ENCODE measurements around the gene C1S. TPM values are rescaled to one million over a fixed set of nuclear protein-coding genes. Genes with fewer than 3 reads are reported as not detected.

Gene C1S
- total RNA-seq, 2 experiments from 2014 or later = 3.8 to 4.6 TPM

- Mint-ChIP-seq H3K4me1 (ENCODE audit: low read depth) (no peaks in the 10 kb centered on the region), H3K9me3 (no peaks in the 10 kb centered on the region), H3K36me3 (ENCODE audit: low read depth) (no peaks in the 10 kb centered on the region), H3K27ac (no peak overlapping the region), H3K27me3 (peaks cover 34% of the 10 kb centered on the region), H3K4me3 (no peak overlapping the region)
- POLR2A ChIA-PET = no interaction called here
- CTCF ChIA-PET = no interaction called here
- no peaks in the 10 kb centered on the region for H3K4me1 ChIP-seq (ENCODE audit: insufficient read depth, low read length)
- ATAC-seq (ENCODE audit: poor library complexity) = no peak
- TF ChIP-seq, protein P1, sequence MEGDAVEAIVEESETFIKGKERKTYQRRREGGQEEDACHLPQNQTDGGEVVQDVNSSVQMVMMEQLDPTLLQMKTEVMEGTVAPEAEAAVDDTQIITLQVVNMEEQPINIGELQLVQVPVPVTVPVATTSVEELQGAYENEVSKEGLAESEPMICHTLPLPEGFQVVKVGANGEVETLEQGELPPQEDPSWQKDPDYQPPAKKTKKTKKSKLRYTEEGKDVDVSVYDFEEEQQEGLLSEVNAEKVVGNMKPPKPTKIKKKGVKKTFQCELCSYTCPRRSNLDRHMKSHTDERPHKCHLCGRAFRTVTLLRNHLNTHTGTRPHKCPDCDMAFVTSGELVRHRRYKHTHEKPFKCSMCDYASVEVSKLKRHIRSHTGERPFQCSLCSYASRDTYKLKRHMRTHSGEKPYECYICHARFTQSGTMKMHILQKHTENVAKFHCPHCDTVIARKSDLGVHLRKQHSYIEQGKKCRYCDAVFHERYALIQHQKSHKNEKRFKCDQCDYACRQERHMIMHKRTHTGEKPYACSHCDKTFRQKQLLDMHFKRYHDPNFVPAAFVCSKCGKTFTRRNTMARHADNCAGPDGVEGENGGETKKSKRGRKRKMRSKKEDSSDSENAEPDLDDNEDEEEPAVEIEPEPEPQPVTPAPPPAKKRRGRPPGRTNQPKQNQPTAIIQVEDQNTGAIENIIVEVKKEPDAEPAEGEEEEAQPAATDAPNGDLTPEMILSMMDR (IDR thresholded peaks at IDR 0.05) = no peak
- no peaks in the 10 kb centered on the region for H3K9me3 ChIP-seq (ENCODE audit: control insufficient read depth in 1 of 2, insufficient read depth in 1 of 2, low read length in 2 of 2)
- peaks cover 7 to 12% of the 10 kb centered on the region in 2 experiments for H3K27me3 ChIP-seq (ENCODE audit: control insufficient read depth in 1 of 2, insufficient read depth in 2 of 2, low read length in 2 of 2)
- no peaks in the 10 kb centered on the region for H3K36me3 ChIP-seq (ENCODE audit: insufficient read depth, low read length)
- intact Hi-C loops (cut with DNase I, micrococcal nuclease) = no loop called here
- H3K4me3 ChIP-seq (ENCODE audit: low read length) = no peak overlapping the region
- no peak for DNase-seq
- no peak overlapping the region for H3K27ac ChIP-seq (ENCODE audit: low read depth in 1 of 2, low read length in 2 of 2)
Measured at GRCh38 chr12:7061138-7061537, 620 bp downstream of the C1S start.

GRCh38 chr12:7061596-7061995 is 1.1 kb downstream of the C1S start:
- DNase-seq (no peak), ATAC-seq (ENCODE audit: poor library complexity) (no peak)
- H3K27ac Mint-ChIP-seq = no peak overlapping the region
- no peaks in the 10 kb centered on the region for H3K9me3 ChIP-seq (ENCODE audit: control insufficient read depth in 1 of 2, insufficient read depth in 1 of 2, low read length in 2 of 2)
- no peak overlapping the region for H3K27ac ChIP-seq (ENCODE audit: low read depth in 1 of 2, low read length in 2 of 2)
- H3K27me3 Mint-ChIP-seq = peaks cover 34% of the 10 kb centered on the region
- no peaks in the 10 kb centered on the region for H3K9me3 Mint-ChIP-seq
- POLR2A ChIA-PET = no interaction called here
- H3K4me3 Mint-ChIP-seq = no peak overlapping the region
- no peaks in the 10 kb centered on the region for H3K36me3 Mint-ChIP-seq (ENCODE audit: low read depth)
- no peaks in the 10 kb centered on the region for H3K4me1 ChIP-seq (ENCODE audit: insufficient read depth, low read length)
- TF ChIP-seq, protein P1 (IDR thresholded peaks at IDR 0.05) = no peak
- peaks cover 7 to 12% of the 10 kb centered on the region in 2 experiments for H3K27me3 ChIP-seq (ENCODE audit: control insufficient read depth in 1 of 2, insufficient read depth in 2 of 2, low read length in 2 of 2)
- H3K4me1 Mint-ChIP-seq (ENCODE audit: low read depth) = no peaks in the 10 kb centered on the region
- CTCF ChIA-PET = no interaction called here
- intact Hi-C loops (cut with DNase I, micrococcal nuclease) = no loop called here
- H3K36me3 ChIP-seq (ENCODE audit: insufficient read depth, low read length) = no peaks in the 10 kb centered on the region
- H3K4me3 ChIP-seq (ENCODE audit: low read length) = no peak overlapping the region

- H3K4me1 Mint-ChIP-seq (ENCODE audit: low read depth) = no peaks in the 10 kb centered on the region
- Histone ChIP-seq H3K36me3 (ENCODE audit: insufficient read depth, low read length) (no peaks in the 10 kb centered on the region), H3K27me3 (ENCODE audit: control insufficient read depth in 1 of 2, insufficient read depth in 2 of 2, low read length in 2 of 2) (peaks cover 7 to 12% of the 10 kb centered on the region in 2 experiments), H3K4me1 (ENCODE audit: insufficient read depth, low read length) (no peaks in the 10 kb centered on the region), H3K9me3 (ENCODE audit: control insufficient read depth in 1 of 2, insufficient read depth in 1 of 2, low read length in 2 of 2) (no peaks in the 10 kb centered on the region), H3K4me3 (ENCODE audit: low read length) (no peak overlapping the region), H3K27ac (ENCODE audit: low read depth in 1 of 2, low read length in 2 of 2) (no peak overlapping the region)
- no peak overlapping the region for H3K4me3 Mint-ChIP-seq
- ChIA-PET CTCF (interaction anchor here (0.5 to 1.1 kb wide), 3 partner anchors 13 to 94 kb away, joined by 3 to 4 read pairs (median 3); no protein-coding TSS in a partner anchor), POLR2A (no interaction called here)
- no peak for ATAC-seq (ENCODE audit: poor library complexity)
- intact Hi-C loops (cut with DNase I, micrococcal nuclease) = no loop called here
- no peaks in the 10 kb centered on the region for H3K36me3 Mint-ChIP-seq (ENCODE audit: low read depth)
- H3K27ac Mint-ChIP-seq = no peak overlapping the region
- DNase-seq = no peak
- no peaks in the 10 kb centered on the region for H3K9me3 Mint-ChIP-seq
- TF ChIP-seq, protein P1 (IDR thresholded peaks at IDR 0.05) = no peak
- H3K27me3 Mint-ChIP-seq = peaks cover 20% of the 10 kb centered on the region
Measured at GRCh38 chr12:7064516-7064915, 4.0 kb downstream of the C1S start.

All from CD4-positive, alpha-beta T cell (primary cell).